Daoy (cell line): ENCODE data around the gene FBXO10. TPM values are rescaled to one million over a fixed set of nuclear protein-coding genes. Genes with fewer than 3 reads are reported as not detected.

Experiments used
- DNase-seq: peaks from one replicate; pipeline ENCODE4 v3.0.0-alpha.2; 2015; ENCODE audit warnings: low read depth
- total RNA-seq: library from RNA; depleted of rRNA; stranded (reverse); fragments of >200 nt; shearing (Covaris generic); gene quantifications from 2 replicates; pipeline ENCODE4 v1.2.3, GENCODE V29; 2014

The FBXO10 gene
- total RNA-seq, 1 experiment from 2014 or later: 7.0 TPM

- DNase-seq: peak; percentile 97
These were observed 16.1 kb upstream of the FBXO10 start, which contains the start of gene TOMM5 for GRCh38 chr9:37592108-37592951. Gene TOMM5 (minus strand): TSS chr9:37592597. CDS start chr9:37592532, 65 bp downstream.

- DNase-seq: no peak
These were observed 11.3 kb upstream of the FBXO10 start for GRCh38 chr9:37587521-37587920.

GRCh38 chr9:37583522-37584121 is 7.4 kb upstream of the FBXO10 start:
- no peak for DNase-seq

- peak; percentile 37 for DNase-seq
These were observed 6.5 kb upstream of the FBXO10 start for GRCh38 chr9:37582548-37583157.

- DNase-seq: no peak
These were observed 667 bp downstream of the FBXO10 start for GRCh38 chr9:37575511-37575914.

GRCh38 chr9:37575001-37575400 is 1.2 kb downstream of the FBXO10 start:
- peak; percentile 44 for DNase-seq

- DNase-seq: no peak
These were observed 1.9 kb downstream of the FBXO10 start for GRCh38 chr9:37574241-37574721.

GRCh38 chr9:37571282-37571681 is 4.9 kb downstream of the FBXO10 start:
- DNase-seq: no peak

GRCh38 chr9:37566716-37567115 is 9.5 kb downstream of the FBXO10 start:
- no peak for DNase-seq

GRCh38 chr9:37565661-37566618 is 10.2 kb downstream of the FBXO10 start:
- DNase-seq: no peak

GRCh38 chr9:37564916-37565315 is 11.3 kb downstream of the FBXO10 start:
- no peak for DNase-seq

GRCh38 chr9:37563806-37564513 is 12.2 kb downstream of the FBXO10 start:
- DNase-seq: no peak

- DNase-seq: no peak
These were observed 13.4 kb downstream of the FBXO10 start for GRCh38 chr9:37562826-37563225.

- DNase-seq: no peak
These were observed 14.5 kb downstream of the FBXO10 start for GRCh38 chr9:37561682-37562081.

- DNase-seq: no peak
These were observed 16.2 kb downstream of the FBXO10 start for GRCh38 chr9:37559855-37560592.

GRCh38 chr9:37559125-37559524 is 17.1 kb downstream of the FBXO10 start:
- no peak for DNase-seq

GRCh38 chr9:37555786-37556185 is 20.4 kb downstream of the FBXO10 start:
- DNase-seq: no peak

GRCh38 chr9:37554318-37554717 is 21.9 kb downstream of the FBXO10 start:
- DNase-seq: no peak

- no peak for DNase-seq
These were observed 24.3 kb downstream of the FBXO10 start for GRCh38 chr9:37551888-37552287.

GRCh38 chr9:37551468-37551867 is 24.7 kb downstream of the FBXO10 start:
- DNase-seq: no peak
